B cell (primary cell): ENCODE measurements around the gene DACT1. TPM values are rescaled to one million over a fixed set of nuclear protein-coding genes. Genes with fewer than 3 reads are reported as not detected.

Source experiments
- ATAC-seq: fragments of 200-7000 bp; cut with Tn5 transposase; one replicate; pipeline ENCODE4 v1.10.0; 2021; ENCODE audit warnings: low read depth, mild to moderate bottlenecking, moderate number of reproducible peaks, moderate library complexity
- CTCF ChIA-PET: fragments of 350-600 bp; sonication (Branson Sonifier 250); formaldehyde crosslinking; loops from one replicate; lab custom pipeline; 2021; ENCODE audit warnings: antibody characterized with exemption, inconsistent platforms; lab: Charles Lee
- POLR2A ChIA-PET: fragments of 350-600 bp; sonication (Branson Sonifier 250); formaldehyde crosslinking; loops from one replicate; lab custom pipeline; 2021; ENCODE audit warnings: antibody characterized with exemption; lab: Charles Lee
- DNase-seq: peaks from one replicate; pipeline ENCODE4 v3.0.0; 2013
- H2AFZ ChIP-seq: 2 replicates; pipeline ENCODE4 v1.6.1; 2012; ENCODE audit warnings: mild to moderate bottlenecking, low read depth, low read length; ENCODE audit not compliant: insufficient read depth, poor library complexity, severe bottlenecking
- H3K27ac ChIP-seq, 2 donors: 1 replicate in 1 of 2; 2 replicates in 1 of 2; pipeline ENCODE4 v1.5.1; 2012 to 2013; ENCODE audit warnings: low read length in 2 of 2, mild to moderate bottlenecking in 2 of 2, moderate library complexity in 1 of 2
- H3K27me3 ChIP-seq, 4 experiments: fragments of 200-600 bp in 1 of 4; sonication (generic) in 1 of 4; replicated peaks in 1 of 4; 1 replicate in 2 of 4; 2 replicates in 2 of 4; pipeline versions ENCODE4 v1.6.1 to v1.7.0; 2013 to 2016; ENCODE audit warnings: low read length in 3 of 4, mild to moderate bottlenecking in 2 of 4, mixed read lengths in 1 of 4, moderate library complexity in 1 of 4; ENCODE audit not compliant: insufficient read depth in 4 of 4, control insufficient read depth in 3 of 4; ENCODE audit errors: control extremely low read depth in 1 of 4
- H3K36me3 ChIP-seq, 2 experiments: replicated peaks in 1 of 2; 1 replicate in 1 of 2; 2 replicates in 1 of 2; pipeline versions ENCODE4 v1.6.1 to v1.7.1; 2013; ENCODE audit warnings: low read length in 1 of 2; ENCODE audit not compliant: insufficient read depth in 2 of 2, control insufficient read depth in 1 of 2; ENCODE audit errors: control extremely low read depth in 1 of 2, extremely low read depth in 1 of 2
- H3K4me1 ChIP-seq, 2 donors: fragments of 200-600 bp in 1 of 2; sonication (generic) in 1 of 2; 1 replicate in 1 of 2; 2 replicates in 1 of 2; pipeline versions ENCODE4 v1.5.1 to v1.6.1; 2013 to 2017; ENCODE audit warnings: low read length in 2 of 2; ENCODE audit not compliant: control insufficient read depth in 2 of 2, insufficient read depth in 2 of 2
- H3K4me2 ChIP-seq: replicated peaks from 2 replicates; pipeline ENCODE3; 2012; ENCODE audit warnings: mild to moderate bottlenecking, low read depth, low read length; ENCODE audit not compliant: poor library complexity, severe bottlenecking
- H3K4me3 ChIP-seq, 5 experiments: fragments of 200-600 bp in 1 of 5; sonication (generic) in 1 of 5; 1 replicate in 3 of 5; 2 replicates in 2 of 5; pipeline versions ENCODE4 v1.5.1 to v1.7.0; 2011 to 2016; ENCODE audit warnings: low read length in 4 of 5, mild to moderate bottlenecking in 4 of 5, low read depth in 2 of 5, control low read depth in 1 of 5, moderate library complexity in 1 of 5; ENCODE audit not compliant: insufficient read depth in 1 of 5; ENCODE audit errors: control extremely low read depth in 1 of 5, extremely low read depth in 1 of 5
- H3K79me2 ChIP-seq: fragments of 200-600 bp; sonication (generic); one replicate; pipeline ENCODE4 v1.6.0; 2016; ENCODE audit warnings: low read length; ENCODE audit not compliant: control insufficient read depth, insufficient read depth
- H3K9ac ChIP-seq: fragments of 200-600 bp; sonication (generic); 2 replicates; pipeline ENCODE4 v1.6.1; 2017; ENCODE audit warnings: mild to moderate bottlenecking, low read length, moderate library complexity
- H3K9me3 ChIP-seq, 3 donors: one replicate each; pipeline versions ENCODE4 v1.6.1 to v1.7.1; 2013; ENCODE audit warnings: low read length in 2 of 3; ENCODE audit not compliant: control insufficient read depth in 2 of 3, insufficient read depth in 1 of 3; ENCODE audit errors: control extremely low read depth in 1 of 3
- H4K20me1 ChIP-seq: 2 replicates; pipeline ENCODE4 v1.6.0; 2012; ENCODE audit warnings: mild to moderate bottlenecking, low read length; ENCODE audit not compliant: insufficient read depth, control insufficient read depth, poor library complexity, severe bottlenecking
- H3K27ac Mint-ChIP-seq: one replicate; pipeline ENCODE4 v1.8.0; 2021; ENCODE audit warnings: mixed read lengths
- H3K27me3 Mint-ChIP-seq: one replicate; pipeline ENCODE4 v1.8.0; 2021; ENCODE audit warnings: mixed read lengths
- H3K4me1 Mint-ChIP-seq: one replicate; pipeline ENCODE4 v1.8.0; 2021; ENCODE audit warnings: mixed read lengths
- H3K4me3 Mint-ChIP-seq: one replicate; pipeline ENCODE4 v1.8.0; 2021; ENCODE audit warnings: mixed read lengths
- H3K9me3 Mint-ChIP-seq: one replicate; pipeline ENCODE4 v1.8.0; 2022; ENCODE audit warnings: mixed read lengths; ENCODE audit not compliant: insufficient read depth
- CTCF ChIP-seq: fragments of 200-600 bp; IDR thresholded peaks from one replicate; pipeline ENCODE4 v1.8.0; 2022; ENCODE audit warnings: antibody characterized with exemption, mild to moderate bottlenecking
- EZH2 ChIP-seq: IDR thresholded peaks from 2 replicates; pipeline ENCODE4 v1.6.1; 2012; ENCODE audit warnings: borderline replicate concordance, low read depth, mild to moderate bottlenecking, moderate library complexity, low read length; ENCODE audit not compliant: insufficient read depth, poor library complexity, severe bottlenecking
- WGBS: methylation state at CpG from one replicate; pipeline ENCODE4 v1.1.5; 2013; ENCODE audit warnings: missing lambda C conversion rate; ENCODE audit not compliant: insufficient coverage; 5-methylcytosine and 5-hydroxymethylcytosine counted together
- intact Hi-C: fragments of 100-400 bp; cut with micrococcal nuclease; formaldehyde crosslinking; loops from one replicate; pipeline ENCODE4 v1.10.0; 2022
- polyA plus RNA-seq: library from polyadenylated mRNA; depleted of rRNA; stranded (reverse); fragments of >200 nt; gene quantifications from 2 replicates; pipeline ENCODE4 v1.2.3, GENCODE V29; 2012
- total RNA-seq, 2 donors: library from RNA; stranded (reverse); fragments of 120-200 nt in 1 of 2; gene quantifications; 1 replicate in 1 of 2; 2 replicates in 1 of 2; pipeline versions ENCODE4 v1.2.3 to v1.2.4, GENCODE V29; 2013 to 2022

DACT1 gene
- total and polyA plus RNA-seq, 2 donors (not counting 1 experiment from before 2014, with no cell fraction given): 2.2 to 3.5 TPM

DNA sequence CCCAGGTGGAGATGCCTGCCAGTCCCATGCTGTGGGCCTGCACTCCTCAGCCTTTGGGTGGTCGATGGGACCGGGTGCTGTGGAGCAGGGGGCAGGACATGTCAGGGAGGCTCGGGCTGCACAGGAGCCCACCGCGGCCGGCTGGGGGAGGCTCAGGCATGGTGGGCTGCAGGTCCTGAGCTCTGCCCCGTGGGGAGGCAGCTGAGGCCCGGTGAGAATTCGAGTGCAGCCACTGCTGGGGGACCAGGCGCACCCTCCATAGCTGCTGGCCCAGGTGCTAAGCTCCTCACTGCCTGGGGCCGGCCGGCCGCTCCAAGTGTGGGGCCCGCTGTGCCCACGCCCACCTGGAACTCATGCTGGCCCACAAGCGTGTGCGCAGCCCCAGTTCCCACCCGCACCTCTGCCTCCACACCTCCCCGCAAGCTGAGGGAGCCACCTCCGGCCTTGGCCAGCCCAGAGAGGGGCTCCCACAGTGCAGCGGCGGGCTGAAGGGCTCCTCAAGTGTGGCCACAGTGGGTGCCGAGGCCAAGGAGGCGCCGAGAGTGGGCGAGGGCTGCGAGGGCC lies 49.6 kb downstream of the DACT1 start:
- Histone ChIP-seq H2AFZ (no peak overlapping the region), H3K4me2 (no peak overlapping the region), H3K4me3 (no peak overlapping the region), H3K9me3 (peaks cover 0 to 8% (median 0%) of the 10 kb centered on the region in 3 donors), H3K4me1 (no peaks in the 10 kb centered on the region), H3K36me3 (no peaks in the 10 kb centered on the region), H3K9ac (no peak overlapping the region), H3K79me2 (no peaks in the 10 kb centered on the region), H3K27me3 (no peaks in the 10 kb centered on the region), H3K27ac (no peak overlapping the region), H4K20me1 (no peaks in the 10 kb centered on the region)
- ChIA-PET POLR2A (no interaction called here), CTCF (no interaction called here)
- no peak overlapping the region for H3K4me3 Mint-ChIP-seq
- 90% methylated on average over 22 of the region's 27 CpGs for WGBS
- H3K4me1 Mint-ChIP-seq: no peaks in the 10 kb centered on the region
- ATAC-seq (no peak), DNase-seq (no peak)
- intact Hi-C loops: no loop called here
- no peak for TF ChIP-seq EZH2
- TF ChIP-seq CTCF: no peak
- H3K27me3 Mint-ChIP-seq: peaks cover 2% of the 10 kb centered on the region
- no peak overlapping the region for H3K27ac Mint-ChIP-seq
- no peaks in the 10 kb centered on the region for H3K9me3 Mint-ChIP-seq

GRCh38 chr14:58690801-58691516 lies 53.2 kb downstream of the DACT1 start:
- no peak overlapping the region for H3K27ac ChIP-seq
- H3K79me2 ChIP-seq: no peaks in the 10 kb centered on the region
- H3K4me3 Mint-ChIP-seq: no peak overlapping the region
- POLR2A ChIA-PET: no interaction called here
- no peaks in the 10 kb centered on the region for H4K20me1 ChIP-seq
- no peak overlapping the region for H3K27ac Mint-ChIP-seq
- H3K9me3 Mint-ChIP-seq: no peaks in the 10 kb centered on the region
- no peak for ATAC-seq
- no peak overlapping the region for H3K9ac ChIP-seq
- H3K27me3 Mint-ChIP-seq: no peaks in the 10 kb centered on the region
- peaks cover 0 to 8% (median 0%) of the 10 kb centered on the region in 3 donors for H3K9me3 ChIP-seq
- no peak overlapping the region for H2AFZ ChIP-seq
- TF ChIP-seq CTCF: no peak
- WGBS: 84% methylated on average over 9 of the region's 14 CpGs
- no peaks in the 10 kb centered on the region for H3K36me3 ChIP-seq
- H3K27me3 ChIP-seq: no peaks in the 10 kb centered on the region
- intact Hi-C loops: no loop called here
- no peaks in the 10 kb centered on the region for H3K4me1 ChIP-seq
- CTCF ChIA-PET: no interaction called here
- H3K4me3 ChIP-seq: no peak overlapping the region
- no peak for DNase-seq
- H3K4me2 ChIP-seq: no peak overlapping the region
- no peaks in the 10 kb centered on the region for H3K4me1 Mint-ChIP-seq
